Brain microvascular endothelial cell (primary cell): ENCODE results near the gene C1QTNF8.

Experiments
- DNase-seq: peaks from one replicate; pipeline ENCODE4 v3.0.0-alpha.2; 2020
- H3K27ac ChIP-seq: fragments of 250-450 bp; sonication (Bioruptor Pico); 2 replicates; pipeline ENCODE4 v1.5.1; 2020; ENCODE audit warnings: mild to moderate bottlenecking, moderate library complexity
- H3K27me3 ChIP-seq: fragments of 250-450 bp; sonication (Bioruptor Pico); replicated peaks from 2 replicates; pipeline ENCODE4 v1.5.1; 2020; ENCODE audit warnings: mild to moderate bottlenecking
- H3K36me3 ChIP-seq: fragments of 250-450 bp; sonication (Bioruptor Pico); replicated peaks from 2 replicates; pipeline ENCODE4 v1.5.1; 2020; ENCODE audit warnings: mild to moderate bottlenecking
- H3K4me3 ChIP-seq: 2 replicates; pipeline ENCODE4 v1.5.1; 2011; ENCODE audit warnings: low read depth, mild to moderate bottlenecking, control low read depth, low read length, moderate library complexity
- in situ Hi-C: cut with HindIII; loops from 2 replicates; pipeline ENCODE4 v1.10.0; 2017; ENCODE audit warnings: low sequenced_read_pairs, low pct_ligation_motif_present
- TF ChIP-seq, protein P1 (sequence below): IDR thresholded peaks from 2 replicates; pipeline ENCODE4 v1.5.1; 2011; ENCODE audit warnings: low read depth, mild to moderate bottlenecking, moderate library complexity, low read length, control low read depth, inconsistent platforms; ENCODE audit errors: missing control alignments

Gene C1QTNF8

DNA sequence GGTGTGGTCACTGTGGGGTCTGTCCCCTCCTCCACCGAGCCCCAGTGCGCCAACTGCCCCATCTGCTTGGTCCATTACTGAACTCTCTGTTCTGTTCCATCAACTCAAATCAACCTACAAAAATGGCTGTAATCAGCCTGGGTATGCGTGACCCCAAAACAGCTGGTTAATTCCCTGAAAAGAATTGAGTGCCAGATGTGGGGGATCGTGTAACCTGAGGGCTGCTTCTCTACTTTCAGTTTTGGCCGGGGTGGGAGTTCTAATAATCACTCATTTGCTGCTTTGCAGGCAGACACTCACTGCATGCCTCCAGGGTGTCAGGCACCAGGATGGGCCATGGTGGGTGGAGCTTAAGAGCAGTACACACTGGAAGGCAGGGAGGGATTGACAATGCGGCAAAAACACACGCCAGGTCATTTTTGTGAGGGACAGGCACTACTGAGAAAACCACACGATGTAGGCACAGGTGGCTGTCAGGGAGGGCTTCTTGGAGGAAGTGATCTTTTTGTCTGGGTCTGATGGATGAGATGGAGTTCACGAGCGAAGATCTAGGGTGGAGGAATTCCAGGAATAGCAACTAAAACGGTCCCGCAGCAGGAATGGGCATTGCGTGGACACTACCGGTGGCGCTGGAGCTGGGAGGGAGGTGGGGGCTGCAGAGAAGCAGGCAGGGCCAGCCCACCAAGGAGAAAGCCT is 53.8 kb downstream of the C1QTNF8 start:
- peaks cover 4% of the 10 kb centered on the region for H3K27me3 ChIP-seq
- in situ Hi-C loops, result no loop called here
- H3K36me3 ChIP-seq, result no peaks in the 10 kb centered on the region
- TF ChIP-seq, protein P1, sequence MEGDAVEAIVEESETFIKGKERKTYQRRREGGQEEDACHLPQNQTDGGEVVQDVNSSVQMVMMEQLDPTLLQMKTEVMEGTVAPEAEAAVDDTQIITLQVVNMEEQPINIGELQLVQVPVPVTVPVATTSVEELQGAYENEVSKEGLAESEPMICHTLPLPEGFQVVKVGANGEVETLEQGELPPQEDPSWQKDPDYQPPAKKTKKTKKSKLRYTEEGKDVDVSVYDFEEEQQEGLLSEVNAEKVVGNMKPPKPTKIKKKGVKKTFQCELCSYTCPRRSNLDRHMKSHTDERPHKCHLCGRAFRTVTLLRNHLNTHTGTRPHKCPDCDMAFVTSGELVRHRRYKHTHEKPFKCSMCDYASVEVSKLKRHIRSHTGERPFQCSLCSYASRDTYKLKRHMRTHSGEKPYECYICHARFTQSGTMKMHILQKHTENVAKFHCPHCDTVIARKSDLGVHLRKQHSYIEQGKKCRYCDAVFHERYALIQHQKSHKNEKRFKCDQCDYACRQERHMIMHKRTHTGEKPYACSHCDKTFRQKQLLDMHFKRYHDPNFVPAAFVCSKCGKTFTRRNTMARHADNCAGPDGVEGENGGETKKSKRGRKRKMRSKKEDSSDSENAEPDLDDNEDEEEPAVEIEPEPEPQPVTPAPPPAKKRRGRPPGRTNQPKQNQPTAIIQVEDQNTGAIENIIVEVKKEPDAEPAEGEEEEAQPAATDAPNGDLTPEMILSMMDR, result no peak
- no peak overlapping the region for H3K4me3 ChIP-seq
- no peak for DNase-seq
- no peak overlapping the region for H3K27ac ChIP-seq

GRCh38 chr16:1040346-1040745 is 55.7 kb downstream of the C1QTNF8 start:
- in situ Hi-C loops, result no loop called here
- TF ChIP-seq, protein P1, result no peak
- Histone ChIP-seq H3K36me3 (no peaks in the 10 kb centered on the region), H3K27me3 (peaks cover 4% of the 10 kb centered on the region), H3K4me3 (no peak overlapping the region), H3K27ac (no peak overlapping the region)
- DNase-seq, result no peak

GRCh38 chr16:1039762-1040161 is 56.3 kb downstream of the C1QTNF8 start:
- Histone ChIP-seq H3K36me3 (no peaks in the 10 kb centered on the region), H3K27me3 (peaks cover 4% of the 10 kb centered on the region), H3K27ac (no peak overlapping the region), H3K4me3 (no peak overlapping the region)
- in situ Hi-C loops, result loop anchor here (5.0 kb wide), 1 partner anchor 62 kb away; no protein-coding TSS in a partner anchor
- TF ChIP-seq, protein P1, result no peak
- no peak for DNase-seq

GRCh38 chr16:1038932-1039331 is 57.1 kb downstream of the C1QTNF8 start:
- Histone ChIP-seq H3K27me3 (peaks cover 4% of the 10 kb centered on the region), H3K27ac (no peak overlapping the region), H3K4me3 (no peak overlapping the region), H3K36me3 (no peaks in the 10 kb centered on the region)
- in situ Hi-C loops, result loop anchor here (5.0 kb wide), 1 partner anchor 62 kb away; no protein-coding TSS in a partner anchor
- TF ChIP-seq, protein P1, result no peak
- DNase-seq, result no peak
